ENCODE data around the gene CTTNBP2NL.
A peak's percentile ranks its signal among the peaks of the same experiment; 100 is the strongest.

DNA sequence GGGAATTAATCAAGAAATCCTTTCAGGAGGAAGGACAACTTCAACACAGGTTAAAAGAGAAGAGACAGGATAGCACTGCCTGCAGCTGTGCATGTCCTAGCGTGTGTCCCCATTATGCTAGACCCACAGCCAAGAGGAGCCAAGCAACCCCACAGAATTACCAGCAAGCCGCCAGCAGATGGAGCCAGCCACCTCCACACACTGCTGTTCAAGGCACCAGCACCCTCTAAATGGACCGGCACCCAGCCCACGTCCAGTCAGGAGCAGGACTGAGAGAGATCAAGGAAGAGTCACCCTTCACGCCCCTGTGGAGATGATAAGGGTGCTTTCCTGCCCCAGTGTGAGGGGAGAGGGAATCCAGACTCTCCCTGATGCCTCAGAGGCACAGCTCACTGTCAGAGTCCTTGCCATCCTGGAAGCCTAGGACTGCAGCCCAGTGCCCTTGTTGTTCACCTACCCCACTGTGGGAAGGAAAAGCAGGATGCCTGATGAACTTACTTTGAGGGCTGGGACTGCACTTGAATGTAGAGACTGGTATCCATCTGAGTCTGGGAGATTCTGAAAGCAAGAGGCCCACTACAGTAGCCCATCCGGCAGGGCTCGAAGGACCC lies 37.1 kb upstream of the CTTNBP2NL start:
- TF ChIP-seq, protein P1, sequence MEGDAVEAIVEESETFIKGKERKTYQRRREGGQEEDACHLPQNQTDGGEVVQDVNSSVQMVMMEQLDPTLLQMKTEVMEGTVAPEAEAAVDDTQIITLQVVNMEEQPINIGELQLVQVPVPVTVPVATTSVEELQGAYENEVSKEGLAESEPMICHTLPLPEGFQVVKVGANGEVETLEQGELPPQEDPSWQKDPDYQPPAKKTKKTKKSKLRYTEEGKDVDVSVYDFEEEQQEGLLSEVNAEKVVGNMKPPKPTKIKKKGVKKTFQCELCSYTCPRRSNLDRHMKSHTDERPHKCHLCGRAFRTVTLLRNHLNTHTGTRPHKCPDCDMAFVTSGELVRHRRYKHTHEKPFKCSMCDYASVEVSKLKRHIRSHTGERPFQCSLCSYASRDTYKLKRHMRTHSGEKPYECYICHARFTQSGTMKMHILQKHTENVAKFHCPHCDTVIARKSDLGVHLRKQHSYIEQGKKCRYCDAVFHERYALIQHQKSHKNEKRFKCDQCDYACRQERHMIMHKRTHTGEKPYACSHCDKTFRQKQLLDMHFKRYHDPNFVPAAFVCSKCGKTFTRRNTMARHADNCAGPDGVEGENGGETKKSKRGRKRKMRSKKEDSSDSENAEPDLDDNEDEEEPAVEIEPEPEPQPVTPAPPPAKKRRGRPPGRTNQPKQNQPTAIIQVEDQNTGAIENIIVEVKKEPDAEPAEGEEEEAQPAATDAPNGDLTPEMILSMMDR (IDR thresholded peaks at IDR 0.05): peak; percentile 56 to 84 (median 78)
- peak in 1 of 2 donors; percentile 33 for TF ChIP-seq POLR2AphosphoS5 (IDR thresholded peaks at IDR 0.05)
- no peak for TF ChIP-seq EP300 (IDR thresholded peaks at IDR 0.05)

Data from upper lobe of left lung (tissue), 4 donors.